ENCODE results near the gene TBPL2.
"Not testable (repeated sequence)": the region's sequence is repeated elsewhere in the genome, so short reads cannot be mapped to it uniquely, and the experiment has no call there.

- TF ChIP-seq CTCF, POLR2A (IDR thresholded peaks at IDR 0.05): not testable (repeated sequence)
These were observed 18.1 kb downstream of the TBPL2 start for GRCh38 chr14:55422338-55422737.

Measured in right lobe of liver (tissue), 4 donors.